K562 (cell line): ENCODE results near the gene NUP205. TPM values are rescaled to one million over a fixed set of nuclear protein-coding genes. Genes with fewer than 3 reads are reported as not detected.
A peak's percentile ranks its signal among the peaks of the same experiment; 100 is the strongest.

Experiments used
- ATAC-seq: fragments of 200-7000 bp; cut with Tn5 transposase; 3 replicates; pipeline ENCODE4 v1.9.1; 2020; ENCODE audit warnings: moderate library complexity
- BruUV-seq: library from RNA; stranded (reverse); fragments of 400-500 nt; replicated peaks from 2 replicates; lab custom pipeline; 2021; lab: Mats Ljungman, UMichigan
- CTCF ChIA-PET: fragments of 300-600 bp; formaldehyde crosslinking; extraction: SDS; loops from one replicate; lab custom pipeline; 2021; ENCODE audit warnings: low intra/inter-chr PET ratio; lab: Yijun Ruan, JAX
- POLR2A ChIA-PET: fragments of 300-600, 350-650 bp; sonication (Branson Sonifier 250); formaldehyde crosslinking; extraction: SDS; loops from one replicate; lab custom pipeline; 2021; ENCODE audit warnings: antibody characterized with exemption, inconsistent platforms; lab: Yijun Ruan, JAX
- DNase-seq, 4 experiments: peaks; one replicate each; pipeline versions ENCODE4 v3.0.0 to v3.0.0-alpha.2; 2011 to 2018; ENCODE audit warnings: low spot score in 3 of 4, mixed read lengths in 3 of 4; ENCODE audit errors: extremely low read depth in 1 of 4
- FAIRE-seq: peaks from 2 replicates; lab custom pipeline; 2011; peaks lifted over from hg19 to GRCh38; lab: Jason Lieb, UNC
- H2AFZ ChIP-seq: 2 replicates; pipeline ENCODE4 v1.6.0; 2011; ENCODE audit warnings: low read depth, low read length, control low read depth, inconsistent platforms
- H3K27ac ChIP-seq: fragments of 200-600 bp; 3 replicates; pipeline ENCODE4 v1.8.0; 2011; ENCODE audit warnings: low read depth, mild to moderate bottlenecking, control low read depth, inconsistent platforms, low read length, moderate library complexity, mixed read lengths; ENCODE audit errors: extremely low read depth
- H3K27me3 ChIP-seq, 2 experiments: fragments of 300-600 bp in 1 of 2; 2 replicates in 1 of 2; 3 replicates in 1 of 2; pipeline versions ENCODE4 v1.6.0 to v1.8.0; 2011; ENCODE audit warnings: inconsistent platforms in 2 of 2, low read length in 2 of 2, mild to moderate bottlenecking in 1 of 2, mixed read lengths in 1 of 2, moderate library complexity in 1 of 2; ENCODE audit not compliant: control insufficient read depth in 2 of 2, insufficient read depth in 2 of 2
- H3K36me3 ChIP-seq: fragments of 300-600 bp; 3 replicates; pipeline ENCODE4 v1.8.0; 2011; ENCODE audit warnings: mild to moderate bottlenecking, low read length, inconsistent platforms; ENCODE audit not compliant: control insufficient read depth, insufficient read depth
- H3K4me1 ChIP-seq, 2 experiments: fragments of 200-600 bp in 1 of 2; replicated peaks in 1 of 2; 2 replicates in 1 of 2; 3 replicates in 1 of 2; pipeline versions ENCODE4 v1.5.1 to v1.8.0; 2011; ENCODE audit warnings: inconsistent platforms in 2 of 2, low read length in 2 of 2, mild to moderate bottlenecking in 1 of 2, mixed read lengths in 1 of 2, moderate library complexity in 1 of 2; ENCODE audit not compliant: control insufficient read depth in 2 of 2, insufficient read depth in 2 of 2
- H3K4me2 ChIP-seq: 2 replicates; pipeline ENCODE4 v1.6.1; 2011; ENCODE audit warnings: low read length, control low read depth, inconsistent platforms, mixed read lengths; ENCODE audit not compliant: insufficient read depth
- H3K4me3 ChIP-seq: fragments of 200-600 bp; sonication (generic), shearing (Covaris generic); 2 replicates; pipeline ENCODE4 v1.5.1; 2016; ENCODE audit warnings: control low read depth, inconsistent platforms
- H3K79me2 ChIP-seq: fragments of 200-600 bp; 3 replicates; pipeline ENCODE4 v1.8.0; 2011; ENCODE audit warnings: low read length, inconsistent platforms; ENCODE audit not compliant: control insufficient read depth, insufficient read depth
- H3K9ac ChIP-seq, 2 experiments: 2 replicates each; pipeline versions ENCODE4 v1.6.0 to v1.6.1; 2011; ENCODE audit warnings: low read depth in 2 of 2, low read length in 2 of 2, control low read depth in 1 of 2, inconsistent platforms in 1 of 2, mild to moderate bottlenecking in 1 of 2, mixed read lengths in 1 of 2; ENCODE audit not compliant: insufficient read depth in 1 of 2
- H3K9me1 ChIP-seq: one replicate; pipeline ENCODE4 v1.6.0; 2011; ENCODE audit warnings: inconsistent platforms, mild to moderate bottlenecking, low read length, moderate library complexity; ENCODE audit not compliant: control insufficient read depth, insufficient read depth
- H3K9me3 ChIP-seq: replicated peaks from 2 replicates; pipeline ENCODE4 v1.5.1; 2011; ENCODE audit warnings: low read depth, low read length, inconsistent platforms; ENCODE audit not compliant: control insufficient read depth, insufficient read depth
- H4K20me1 ChIP-seq: replicated peaks from 2 replicates; pipeline ENCODE4 v1.6.1; 2011; ENCODE audit warnings: low read length, inconsistent platforms, mixed read lengths; ENCODE audit not compliant: control insufficient read depth, insufficient read depth
- FOXA3 ChIP-seq, 2 experiments: fragments of 450-650 bp in 1 of 2; sonication (generic) in 1 of 2; formaldehyde crosslinking; IDR thresholded peaks in 1 of 2; conservative IDR thresholded peaks in 1 of 2; 2 replicates each; pipeline versions ENCODE4 v1.4.0 to v1.8.0; 2020 to 2022; ENCODE audit warnings: mild to moderate bottlenecking in 2 of 2, missing genetic modification reagents in 1 of 2
- FOXM1 ChIP-seq, 2 experiments: fragments of 450-650 bp in 1 of 2; sonication (generic) in 1 of 2; formaldehyde crosslinking in 1 of 2; IDR thresholded peaks; 2 replicates each; pipeline versions ENCODE4 v1.6.1 to v1.9.0; 2017 to 2022; ENCODE audit warnings: low read depth in 2 of 2, mild to moderate bottlenecking in 2 of 2, missing genetic modification reagents in 1 of 2, moderate library complexity in 1 of 2
- HDAC1 ChIP-seq, 2 experiments: fragments of 450-650 bp; IDR thresholded peaks; 2 replicates each; pipeline ENCODE4 v1.6.1; 2016 to 2017; ENCODE audit warnings: inconsistent platforms in 1 of 2, mild to moderate bottlenecking in 1 of 2, moderate library complexity in 1 of 2
- MTF1 ChIP-seq: fragments of 250-450 bp; sonication (Bioruptor Pico); IDR thresholded peaks from 2 replicates; pipeline ENCODE4 v1.9.0; 2021; ENCODE audit warnings: moderate library complexity, mild to moderate bottlenecking, inconsistent platforms, borderline replicate concordance
- NCOA2 ChIP-seq, 2 experiments: fragments of 450-650 bp; IDR thresholded peaks; 2 replicates each; pipeline ENCODE4 v1.6.1; 2018; ENCODE audit warnings: mild to moderate bottlenecking in 2 of 2, moderate library complexity in 1 of 2; ENCODE audit not compliant: partially characterized antibody in 2 of 2
- POLR3A ChIP-seq: IDR thresholded peaks from 2 replicates; pipeline ENCODE4 v1.6.1; 2011; ENCODE audit warnings: borderline replicate concordance, mild to moderate bottlenecking, moderate library complexity; ENCODE audit not compliant: insufficient read length, insufficient read depth; ENCODE audit errors: extremely low read depth
- TFAM ChIP-seq: fragments of 250-450 bp; sonication (Bioruptor Pico); conservative IDR thresholded peaks from 2 replicates; pipeline ENCODE4 v1.5.0; 2021; ENCODE audit warnings: mild to moderate bottlenecking, moderate library complexity
- TOE1 ChIP-seq, 2 experiments: fragments of 450-650 bp in 1 of 2; sonication (generic) in 1 of 2; formaldehyde crosslinking in 1 of 2; IDR thresholded peaks; 2 replicates each; pipeline versions ENCODE4 v1.7.1 to v1.8.0; 2016 to 2022; ENCODE audit warnings: borderline replicate concordance in 2 of 2, mild to moderate bottlenecking in 2 of 2, antibody characterized with exemption in 1 of 2, inconsistent platforms in 1 of 2, low read depth in 1 of 2, missing genetic modification reagents in 1 of 2, moderate library complexity in 1 of 2
- ZFP36 ChIP-seq: fragments of 150-350 bp; IDR thresholded peaks from 2 replicates; pipeline ENCODE4 v1.6.1; 2018; ENCODE audit warnings: low read length, low read depth; ENCODE audit not compliant: partially characterized antibody
- ZNF175 ChIP-seq: fragments of 200-800 bp; sonication (Bioruptor generic); IDR thresholded peaks from 2 replicates; pipeline ENCODE4 v1.6.1; 2016; ENCODE audit warnings: low read depth, mild to moderate bottlenecking, missing genetic modification characterization, missing compliant biosample characterization
- ZNF436 ChIP-seq: fragments of 250-450, 450-650 bp; sonication (Bioruptor Pico); formaldehyde crosslinking; IDR thresholded peaks from 2 replicates; pipeline ENCODE4 v1.7.0; 2020; ENCODE audit warnings: mild to moderate bottlenecking
- WGBS: fragments of 100-300 bp; shearing (Covaris generic); methylation state at CpG from one replicate; pipeline ENCODE4 v1.1.6; 2016; ENCODE audit warnings: low coverage, mixed read lengths; ENCODE audit not compliant: insufficient coverage; ENCODE audit errors: missing lambda C conversion rate; 5-methylcytosine and 5-hydroxymethylcytosine counted together
- in situ Hi-C: fragments of 300-500 bp; cut with MboI; formaldehyde crosslinking; loops from 4 replicates; pipeline ENCODE4 v1.15.0; 2018; ENCODE audit warnings: inconsistent platforms, mixed read lengths
- intact Hi-C: fragments of 100-400 bp; cut with micrococcal nuclease; formaldehyde crosslinking; loops from 2 replicates; pipeline ENCODE4 v1.14.2; 2022
- polyA plus RNA-seq, 8 experiments: library from polyadenylated mRNA; depleted of rRNA in 4 of 8; stranded (reverse) in 5 of 8; unstranded in 3 of 8; fragments of >200 nt; fragmentation: Nextera tagmentation in 2 of 8; fragmentation: Illumina TruSeq in 1 of 8; extraction: Ambion mirVana in 2 of 8; extraction: Trizol in 1 of 8; gene quantifications; 2 replicates each; pipeline versions ENCODE4 v1.2.1 to v1.2.3, GENCODE V29; 2011 to 2014; ENCODE audit warnings: inconsistent platforms in 1 of 8, missing spikeins in 1 of 8
- total RNA-seq, 7 experiments: library from RNA; depleted of rRNA in 6 of 7; stranded (reverse); fragments of >200 nt in 6 of 7; fragmentation: Illumina TruSeq in 2 of 7; extraction: Trizol in 2 of 7; gene quantifications; 2 replicates each; pipeline versions ENCODE4 v1.2.1 to v1.2.3, GENCODE V29; 2011 to 2021; ENCODE audit warnings: low replicate concordance in 1 of 7

NUP205 gene
- total and polyA plus RNA-seq, 9 of the 15 experiments (the other 6 are each of a cell fraction or from before 2014, with no cell fraction given) = 101 to 282 (median 193) TPM

DNA sequence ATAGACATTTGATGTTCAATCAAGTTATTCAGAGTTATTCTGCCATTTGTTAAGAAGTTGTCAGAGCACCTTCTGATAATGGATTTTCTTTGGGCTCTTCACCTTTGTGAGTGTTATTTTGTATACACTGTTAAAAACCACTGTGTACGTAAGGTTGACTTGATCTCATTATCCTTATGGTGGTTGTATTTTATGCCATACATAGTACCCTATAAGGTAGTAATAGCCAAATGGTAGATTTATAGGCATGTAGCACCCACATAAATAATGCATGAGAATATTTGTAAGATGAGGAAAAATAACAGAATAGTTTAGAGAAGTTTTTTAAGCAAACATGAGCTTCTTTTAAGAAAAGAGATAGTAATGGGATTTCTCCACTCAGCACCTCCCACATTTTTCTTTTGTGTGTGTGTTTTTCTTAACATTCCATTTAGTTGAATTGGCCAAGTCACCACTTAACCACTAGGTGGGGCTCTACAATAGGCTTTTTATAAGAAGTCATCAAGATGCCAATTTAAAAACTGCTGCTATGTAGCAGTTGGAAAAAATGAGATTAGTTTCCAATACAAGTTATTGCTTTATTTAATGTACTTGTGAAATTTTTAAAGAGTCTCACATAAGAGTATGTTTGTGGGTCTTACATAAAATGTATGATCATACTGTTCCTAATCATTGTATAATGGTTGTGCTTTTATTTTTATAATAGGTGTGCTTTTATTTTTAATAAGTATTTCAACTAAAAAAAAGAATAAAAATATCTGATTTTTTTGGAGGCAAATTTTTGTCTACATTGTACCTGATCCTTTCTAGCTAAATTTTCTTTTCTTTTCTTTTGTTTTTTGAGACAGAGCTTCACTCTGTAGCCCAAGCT, 63.5 kb downstream of the NUP205 start (continued):
- TF ChIP-seq FOXM1 (IDR thresholded peaks at IDR 0.05; ENCODE audit: low read depth) = peak; percentile 12; the same call in 1 of the 2 replicates
- TF ChIP-seq FOXM1 (CRISPR knock-in tag; IDR thresholded peaks at IDR 0.05; ENCODE audit: low read depth) = no peak

DNA sequence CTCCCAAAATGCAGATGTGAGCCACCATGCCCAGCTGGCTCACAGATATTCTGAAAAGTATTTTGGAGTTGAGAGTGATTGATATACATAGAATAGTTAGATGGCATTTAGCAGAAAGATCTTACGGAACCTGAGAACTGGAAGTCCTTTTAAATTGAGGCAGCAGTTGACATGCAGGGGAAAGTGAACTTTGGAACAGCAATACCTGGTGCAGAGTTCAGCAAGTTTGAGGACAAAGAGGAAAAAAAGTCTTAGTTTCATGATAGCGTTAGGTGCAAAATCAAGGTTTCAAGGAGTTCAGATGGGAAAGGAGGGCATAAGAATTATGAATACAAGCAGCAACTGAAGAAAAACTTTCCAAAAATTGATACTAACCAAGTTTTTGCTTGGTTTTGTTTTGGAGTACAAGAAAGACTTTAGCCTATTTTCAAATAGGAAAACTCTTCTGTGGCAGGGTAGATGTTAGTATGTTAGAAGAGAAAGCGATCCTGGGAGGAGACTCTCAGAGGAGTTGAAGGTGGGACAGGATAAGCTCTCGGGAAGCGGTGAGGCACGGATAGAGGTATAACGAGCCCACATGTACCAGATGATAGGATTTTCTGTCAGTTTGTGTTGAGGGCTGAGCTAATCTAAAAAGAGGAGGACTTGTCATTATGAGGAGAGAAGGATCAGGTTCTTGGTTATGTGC, 76.6 kb downstream of the NUP205 start:
- Histone ChIP-seq H3K4me1 (no peaks in the 10 kb centered on the region), H3K9ac (no peak overlapping the region), H3K27ac (no peak overlapping the region), H3K79me2 (no peaks in the 10 kb centered on the region), H3K4me2 (no peak overlapping the region), H3K36me3 (peaks cover 89% of the 10 kb centered on the region), H2AFZ (no peak overlapping the region), H3K9me3 (no peaks in the 10 kb centered on the region), H3K27me3 (no peaks in the 10 kb centered on the region), H3K9me1 (no peaks in the 10 kb centered on the region), H3K4me3 (no peak overlapping the region), H4K20me1 (no peaks in the 10 kb centered on the region)
- BruUV-seq = no TSS peak
- DNase-seq (no peak), FAIRE-seq (no peak), ATAC-seq (no peak)
- in situ Hi-C loops = no loop called here
- ChIA-PET CTCF (no interaction called here), POLR2A (no interaction called here)
- WGBS = 91% methylated on average over 7 of the region's 7 CpGs
- TF ChIP-seq ZNF175 = no peak
- TF ChIP-seq ZNF436 (CRISPR knock-in tag) = no peak
- no peak for TF ChIP-seq HDAC1 (IDR thresholded peaks at IDR 0.05)
- TF ChIP-seq TOE1 (IDR thresholded peaks at IDR 0.05; ENCODE audit: borderline replicate concordance) = no peak
- no peak for TF ChIP-seq TOE1 (CRISPR knock-in tag; IDR thresholded peaks at IDR 0.05; ENCODE audit: borderline replicate concordance, low read depth)
- no peak for TF ChIP-seq TFAM (CRISPR knock-in tag)
- no peak for TF ChIP-seq NCOA2 (IDR thresholded peaks at IDR 0.05; ENCODE audit: partially characterized antibody in 2 of 2)
- TF ChIP-seq MTF1 (CRISPR knock-in tag) = no peak
- TF ChIP-seq ZFP36 = no peak
- no peak for TF ChIP-seq POLR3A
- no peak for TF ChIP-seq FOXA3 (CRISPR knock-in tag; conservative IDR thresholded peaks at IDR 0.05 in 1 of 2, IDR thresholded peaks at IDR 0.05 in 1 of 2)
- intact Hi-C loops = no loop called here
